HG03439 (cell line): ENCODE data around the gene MED26.

Source experiments
- ATAC-seq: cut with Tn5 transposase; IDR thresholded peaks from one replicate; pipeline ENCODE4 v1.9.1; 2021; ENCODE audit warnings: mild to moderate bottlenecking, moderate library complexity; ENCODE audit not compliant: unreplicated experiment

The MED26 gene

GRCh38 chr19:16614941-16615340 is 13.1 kb downstream of the MED26 start:
- no peak for ATAC-seq

- no peak for ATAC-seq
Measured at GRCh38 chr19:16613841-16614240, 14.2 kb downstream of the MED26 start.

GRCh38 chr19:16612636-16613035 is 15.4 kb downstream of the MED26 start:
- no peak for ATAC-seq

- no peak for ATAC-seq
Measured at GRCh38 chr19:16611121-16611520, 16.9 kb downstream of the MED26 start.

- ATAC-seq: no peak
Measured at GRCh38 chr19:16609511-16610200, 18.3 kb downstream of the MED26 start.

- ATAC-seq: no peak
Measured at GRCh38 chr19:16608290-16608739, 19.7 kb downstream of the MED26 start.

- no peak for ATAC-seq
Measured at GRCh38 chr19:16607819-16608218, 20.2 kb downstream of the MED26 start.

GRCh38 chr19:16605553-16605994 is 22.4 kb downstream of the MED26 start:
- ATAC-seq: no peak

- ATAC-seq: no peak
Measured at GRCh38 chr19:16605115-16605514, 22.9 kb downstream of the MED26 start.

GRCh38 chr19:16604615-16605014 is 23.4 kb downstream of the MED26 start:
- no peak for ATAC-seq

GRCh38 chr19:16603090-16603489 is 24.9 kb downstream of the MED26 start:
- ATAC-seq: no peak

- no peak for ATAC-seq
Measured at GRCh38 chr19:16601378-16602052, 26.5 kb downstream of the MED26 start.

GRCh38 chr19:16600824-16601223 is 27.2 kb downstream of the MED26 start:
- no peak for ATAC-seq

- ATAC-seq: no peak
Measured at GRCh38 chr19:16599655-16600346, 28.2 kb downstream of the MED26 start.

- no peak for ATAC-seq
Measured at GRCh38 chr19:16598848-16599247, 29.2 kb downstream of the MED26 start.

GRCh38 chr19:16596399-16596798 is 31.6 kb downstream of the MED26 start:
- no peak for ATAC-seq

- ATAC-seq: no peak
Measured at GRCh38 chr19:16595097-16595496, 32.9 kb downstream of the MED26 start.

GRCh38 chr19:16594681-16595091 is 33.3 kb downstream of the MED26 start:
- no peak for ATAC-seq

GRCh38 chr19:16594131-16594586 is 33.8 kb downstream of the MED26 start:
- no peak for ATAC-seq

- ATAC-seq: no peak
Measured at GRCh38 chr19:16593181-16593580, 34.8 kb downstream of the MED26 start.

GRCh38 chr19:16591803-16592556 is 36.0 kb downstream of the MED26 start:
- no peak for ATAC-seq
